Muscle layer of colon (tissue), 2 donors: ENCODE data around the gene DAW1.

Source experiments
- H3K27ac ChIP-seq: one replicate; pipeline ENCODE4 v1.7.0; 2013; ENCODE audit warnings: low read depth, mild to moderate bottlenecking, low read length, moderate library complexity
- H3K27me3 ChIP-seq, 2 donors: one replicate each; pipeline ENCODE4 v1.7.0; 2013; ENCODE audit warnings: low read length in 2 of 2, mild to moderate bottlenecking in 2 of 2; ENCODE audit not compliant: insufficient read depth in 2 of 2, control insufficient read depth in 1 of 2
- H3K36me3 ChIP-seq: one replicate; pipeline ENCODE4 v1.7.0; 2013; ENCODE audit warnings: mild to moderate bottlenecking, low read length; ENCODE audit not compliant: insufficient read depth
- H3K4me1 ChIP-seq: one replicate; pipeline ENCODE4 v1.7.0; 2013; ENCODE audit warnings: mild to moderate bottlenecking, low read length; ENCODE audit not compliant: insufficient read depth
- H3K4me3 ChIP-seq, 2 donors: one replicate each; pipeline ENCODE4 v1.7.0; 2013; ENCODE audit warnings: low read length in 2 of 2, low read depth in 1 of 2, mild to moderate bottlenecking in 1 of 2, moderate library complexity in 1 of 2
- H3K9ac ChIP-seq: one replicate; pipeline ENCODE4 v1.7.0; 2013; ENCODE audit warnings: low read length
- H3K9me3 ChIP-seq: one replicate; pipeline ENCODE4 v1.7.0; 2013; ENCODE audit warnings: mild to moderate bottlenecking, low read length
- donor health status: abdominal sarcoma.
- donor health status: Adenocarcinoma of cecum.

DAW1 gene

GRCh38 chr2:227884511-227884947, 13.1 kb downstream of the DAW1 start:
- H3K27ac ChIP-seq = no peak overlapping the region
- no peak overlapping the region for H3K9ac ChIP-seq
- H3K36me3 ChIP-seq = no peaks in the 10 kb centered on the region
- H3K9me3 ChIP-seq = no peaks in the 10 kb centered on the region
- no peaks in the 10 kb centered on the region for H3K27me3 ChIP-seq
- H3K4me1 ChIP-seq = no peaks in the 10 kb centered on the region
- no peak overlapping the region for H3K4me3 ChIP-seq

DNA sequence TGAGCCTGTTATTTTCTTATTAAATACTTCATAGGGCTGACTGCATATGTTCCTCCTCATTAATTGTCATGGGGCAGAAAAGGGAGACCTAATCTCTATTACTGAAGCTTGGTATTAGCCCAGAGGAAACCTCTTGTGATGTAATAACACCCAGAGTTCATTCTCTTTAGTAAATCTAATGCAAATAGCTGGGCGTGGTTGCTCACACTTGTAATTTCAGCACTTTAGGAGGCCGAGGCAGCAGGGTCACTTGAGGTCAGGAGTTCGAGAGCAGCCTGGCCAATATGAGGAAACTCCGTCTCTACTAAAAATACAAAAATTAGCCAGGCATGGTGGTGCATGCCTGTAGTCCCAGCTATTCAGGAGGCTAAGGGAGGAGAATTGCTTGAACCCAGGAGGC, 14.7 kb downstream of the DAW1 start:
- no peak overlapping the region for H3K27ac ChIP-seq
- H3K27me3 ChIP-seq = no peaks in the 10 kb centered on the region
- H3K36me3 ChIP-seq = no peaks in the 10 kb centered on the region
- H3K4me1 ChIP-seq = no peaks in the 10 kb centered on the region
- H3K4me3 ChIP-seq = no peak overlapping the region
- no peak overlapping the region for H3K9ac ChIP-seq
- H3K9me3 ChIP-seq = no peaks in the 10 kb centered on the region

GRCh38 chr2:227888289-227888688, 16.9 kb downstream of the DAW1 start:
- Histone ChIP-seq H3K9ac (no peak overlapping the region), H3K27ac (no peak overlapping the region), H3K4me3 (no peak overlapping the region), H3K27me3 (no peaks in the 10 kb centered on the region), H3K9me3 (no peaks in the 10 kb centered on the region), H3K36me3 (no peaks in the 10 kb centered on the region), H3K4me1 (no peaks in the 10 kb centered on the region)

GRCh38 chr2:227889336-227889735, 17.9 kb downstream of the DAW1 start:
- no peaks in the 10 kb centered on the region for H3K4me1 ChIP-seq
- no peak overlapping the region for H3K9ac ChIP-seq
- H3K36me3 ChIP-seq = no peaks in the 10 kb centered on the region
- no peaks in the 10 kb centered on the region for H3K9me3 ChIP-seq
- H3K27me3 ChIP-seq = no peaks in the 10 kb centered on the region
- H3K27ac ChIP-seq = no peak overlapping the region
- no peak overlapping the region for H3K4me3 ChIP-seq

- Histone ChIP-seq H3K4me3 (no peak overlapping the region), H3K9me3 (no peaks in the 10 kb centered on the region), H3K9ac (no peak overlapping the region), H3K36me3 (no peaks in the 10 kb centered on the region), H3K27me3 (no peaks in the 10 kb centered on the region), H3K4me1 (no peaks in the 10 kb centered on the region), H3K27ac (no peak overlapping the region)
Measured at GRCh38 chr2:227890495-227891079, 19.2 kb downstream of the DAW1 start.

DNA sequence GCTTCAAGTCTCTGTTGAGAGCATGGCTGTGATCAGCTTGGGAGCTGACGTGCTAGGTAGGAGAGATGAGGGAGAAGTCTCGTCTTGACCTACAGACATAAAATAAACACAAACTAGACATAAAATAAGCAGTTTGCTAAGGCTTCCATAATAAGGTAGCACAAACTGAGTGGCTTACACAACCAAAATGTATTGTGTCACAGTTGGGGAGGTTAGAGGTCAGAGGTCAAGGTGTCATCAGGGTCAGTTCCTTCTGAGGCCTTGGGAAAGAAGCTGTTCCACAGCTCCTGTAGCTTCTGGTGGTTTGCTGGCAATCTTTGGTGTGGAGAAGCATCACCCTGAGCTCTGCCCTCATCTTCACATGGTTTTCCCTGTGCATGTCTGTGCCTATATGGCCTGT, 20.2 kb downstream of the DAW1 start:
- Histone ChIP-seq H3K27ac (no peak overlapping the region), H3K4me1 (no peaks in the 10 kb centered on the region), H3K4me3 (no peak overlapping the region), H3K27me3 (no peaks in the 10 kb centered on the region), H3K36me3 (no peaks in the 10 kb centered on the region), H3K9ac (no peak overlapping the region), H3K9me3 (no peaks in the 10 kb centered on the region)

DNA sequence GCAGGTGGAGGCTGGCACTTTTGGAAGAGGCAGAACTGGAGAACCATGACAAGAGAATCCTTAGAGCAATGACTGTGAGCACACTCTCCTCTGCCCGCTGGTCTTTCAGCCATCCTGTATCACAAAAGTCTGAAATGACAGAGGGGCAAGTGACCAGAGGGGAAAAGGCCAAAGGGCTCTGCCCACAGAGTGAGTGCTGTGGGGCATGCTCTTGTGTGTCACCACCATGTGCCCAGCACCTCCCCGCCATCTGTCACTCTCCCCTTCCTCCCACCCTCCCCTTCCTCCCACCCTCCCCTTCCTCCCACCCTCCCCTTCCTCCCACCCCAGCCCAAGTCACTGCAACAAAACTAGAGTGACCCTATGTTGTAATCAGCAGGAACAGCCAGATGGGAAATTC, 31.9 kb downstream of the DAW1 start:
- Histone ChIP-seq H3K27me3 (no peaks in the 10 kb centered on the region), H3K27ac (no peak overlapping the region), H3K9ac (no peak overlapping the region), H3K36me3 (no peaks in the 10 kb centered on the region), H3K4me1 (no peaks in the 10 kb centered on the region), H3K9me3 (no peaks in the 10 kb centered on the region), H3K4me3 (no peak overlapping the region)

GRCh38 chr2:227906991-227907390, 35.6 kb downstream of the DAW1 start:
- H3K27me3 ChIP-seq = no peaks in the 10 kb centered on the region
- no peaks in the 10 kb centered on the region for H3K36me3 ChIP-seq
- H3K9ac ChIP-seq = no peak overlapping the region
- H3K4me1 ChIP-seq = no peaks in the 10 kb centered on the region
- H3K4me3 ChIP-seq = no peak overlapping the region
- H3K27ac ChIP-seq = no peak overlapping the region
- H3K9me3 ChIP-seq = no peaks in the 10 kb centered on the region

- H3K27me3 ChIP-seq = no peaks in the 10 kb centered on the region
- H3K4me3 ChIP-seq = no peak overlapping the region
- no peaks in the 10 kb centered on the region for H3K9me3 ChIP-seq
- no peaks in the 10 kb centered on the region for H3K4me1 ChIP-seq
- H3K9ac ChIP-seq = no peak overlapping the region
- no peaks in the 10 kb centered on the region for H3K36me3 ChIP-seq
- H3K27ac ChIP-seq = no peak overlapping the region
Measured at GRCh38 chr2:227908266-227909054, 37.0 kb downstream of the DAW1 start.

- Histone ChIP-seq H3K36me3 (no peaks in the 10 kb centered on the region), H3K4me3 (no peak overlapping the region), H3K9ac (no peak overlapping the region), H3K4me1 (no peaks in the 10 kb centered on the region), H3K27ac (no peak overlapping the region), H3K9me3 (no peaks in the 10 kb centered on the region), H3K27me3 (no peaks in the 10 kb centered on the region)
Measured at GRCh38 chr2:227914362-227914761, 42.9 kb downstream of the DAW1 start.

GRCh38 chr2:227921648-227922047, 50.2 kb downstream of the DAW1 start:
- no peak overlapping the region for H3K27ac ChIP-seq
- H3K4me1 ChIP-seq = no peaks in the 10 kb centered on the region
- no peaks in the 10 kb centered on the region for H3K9me3 ChIP-seq
- no peak overlapping the region for H3K4me3 ChIP-seq
- no peaks in the 10 kb centered on the region for H3K36me3 ChIP-seq
- H3K27me3 ChIP-seq = no peaks in the 10 kb centered on the region
- no peak overlapping the region for H3K9ac ChIP-seq

GRCh38 chr2:227932001-227932400, 60.6 kb downstream of the DAW1 start:
- H3K9ac ChIP-seq = no peak overlapping the region
- no peaks in the 10 kb centered on the region for H3K9me3 ChIP-seq
- no peaks in the 10 kb centered on the region for H3K4me1 ChIP-seq
- no peak overlapping the region for H3K27ac ChIP-seq
- no peaks in the 10 kb centered on the region for H3K27me3 ChIP-seq
- no peaks in the 10 kb centered on the region for H3K36me3 ChIP-seq
- no peak overlapping the region for H3K4me3 ChIP-seq
